HG02623 (cell line): ENCODE data around the gene SCYGR4.
"Not testable (repeated sequence)": the region's sequence is repeated elsewhere in the genome, so short reads cannot be mapped to it uniquely, and the experiment has no call there.

ENCODE experiments used
- ATAC-seq: cut with Tn5 transposase; IDR thresholded peaks from one replicate; pipeline ENCODE4 v1.9.1; 2021; ENCODE audit warnings: moderate library complexity; ENCODE audit not compliant: unreplicated experiment

Gene SCYGR4

GRCh38 chr2:227665189-227665940 lies 48.1 kb downstream of the SCYGR4 start:
- ATAC-seq: no peak

GRCh38 chr2:227666631-227667170 lies 49.4 kb downstream of the SCYGR4 start, which contains the start of gene SCYGR5:
Gene SCYGR5 (plus strand): TSS chr2:227666804. CDS start chr2:227666804, 0 bp downstream.
- ATAC-seq: not testable (repeated sequence)
